Mucosa of rectum (tissue), 2 donors: ENCODE measurements around the gene ATP1A3.
A peak's percentile ranks its signal among the peaks of the same experiment; 100 is the strongest.
"Not testable (repeated sequence)": the region's sequence is repeated elsewhere in the genome, so short reads cannot be mapped to it uniquely, and the experiment has no call there.

Experiments
- H3K27ac ChIP-seq, 2 donors: one replicate each; pipeline ENCODE4 v1.7.0; 2013; ENCODE audit warnings: inconsistent platforms in 2 of 2, low read depth in 2 of 2, low read length in 2 of 2
- H3K27me3 ChIP-seq, 2 donors: one replicate each; pipeline ENCODE4 v1.7.0; 2013; ENCODE audit warnings: low read length in 2 of 2; ENCODE audit not compliant: control insufficient read depth in 2 of 2, insufficient read depth in 2 of 2
- H3K36me3 ChIP-seq, 2 donors: one replicate each; pipeline ENCODE4 v1.7.0; 2013; ENCODE audit warnings: low read length in 2 of 2; ENCODE audit not compliant: control insufficient read depth in 2 of 2, insufficient read depth in 2 of 2
- H3K4me1 ChIP-seq, 2 donors: one replicate each; pipeline ENCODE4 v1.7.0; 2013; ENCODE audit warnings: low read length in 2 of 2, mild to moderate bottlenecking in 1 of 2; ENCODE audit not compliant: control insufficient read depth in 2 of 2, insufficient read depth in 2 of 2
- H3K4me3 ChIP-seq, 2 donors: one replicate each; pipeline ENCODE4 v1.7.0; 2013; ENCODE audit warnings: low read length in 2 of 2
- H3K9ac ChIP-seq, 2 donors: one replicate each; pipeline ENCODE4 v1.7.0; 2013; ENCODE audit warnings: low read length in 2 of 2, low read depth in 1 of 2, mild to moderate bottlenecking in 1 of 2
- H3K9me3 ChIP-seq, 2 donors: one replicate each; pipeline ENCODE4 v1.7.0; 2013; ENCODE audit warnings: low read length in 2 of 2; ENCODE audit not compliant: control insufficient read depth in 2 of 2
- donor health status: healthy.
- donor health status: Normal muscosa, but diverticular disease.

The ATP1A3 gene

DNA sequence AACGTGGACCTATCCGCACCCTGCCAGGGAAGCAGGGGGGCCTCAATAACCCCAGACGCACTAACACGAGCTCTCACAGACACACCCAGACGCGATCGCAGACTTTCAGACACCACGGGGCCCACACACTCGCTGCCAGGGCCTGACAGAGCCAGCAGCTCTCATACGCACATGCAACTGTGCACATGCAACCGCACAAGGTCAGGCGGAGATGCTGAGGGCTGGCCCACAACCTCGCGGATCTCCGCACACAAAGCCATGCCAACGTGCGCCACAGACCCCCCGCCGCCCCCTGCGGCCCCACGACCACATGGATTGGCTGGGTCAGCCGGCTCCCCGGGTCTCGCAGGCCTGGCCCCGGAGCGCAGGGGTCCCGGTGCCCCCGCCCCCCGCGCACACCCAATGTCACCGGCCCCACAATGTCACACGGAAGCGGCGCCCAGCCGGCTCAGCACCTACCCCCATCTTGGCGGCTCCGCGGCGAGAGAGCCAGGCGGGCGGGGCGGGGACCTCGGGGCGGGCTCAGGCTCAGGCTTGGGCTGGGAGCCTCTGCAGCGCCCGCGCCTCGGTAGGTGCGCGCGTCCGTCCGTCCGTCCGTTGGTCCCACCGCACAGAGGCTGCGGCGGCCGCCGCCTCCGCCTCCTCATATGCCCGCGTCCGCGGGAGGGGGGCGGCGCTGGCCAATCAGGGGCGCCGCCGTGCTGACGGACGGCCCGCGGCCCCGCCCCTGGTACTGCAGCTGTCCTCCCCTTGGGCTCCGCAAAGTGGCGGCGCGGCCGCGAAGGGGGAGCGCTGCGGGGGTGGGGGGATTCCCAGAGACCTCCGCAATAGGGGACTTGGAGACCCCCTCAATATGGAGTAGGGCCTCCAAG lies at the start of gene ATP1A3:
TSS of gene ATP1A3 (minus strand) at position 619 of the 872 bp plus-strand sequence. CDS start at position 465, 154 bp downstream.
- H3K9ac ChIP-seq = no peak within 1 kb of the TSS
- peaks cover 33 to 43% of the 10 kb centered on the region in 2 donors for H3K27me3 ChIP-seq
- H3K36me3 ChIP-seq = no peaks in the 10 kb centered on the region
- H3K4me3 ChIP-seq = peak within 1 kb of the TSS; percentile 16 to 60
- no peaks in the 10 kb centered on the region for H3K9me3 ChIP-seq
- H3K4me1 ChIP-seq = peaks cover 0 to 4% of the 10 kb centered on the region in 2 donors
- no peak within 1 kb of the TSS for H3K27ac ChIP-seq

DNA sequence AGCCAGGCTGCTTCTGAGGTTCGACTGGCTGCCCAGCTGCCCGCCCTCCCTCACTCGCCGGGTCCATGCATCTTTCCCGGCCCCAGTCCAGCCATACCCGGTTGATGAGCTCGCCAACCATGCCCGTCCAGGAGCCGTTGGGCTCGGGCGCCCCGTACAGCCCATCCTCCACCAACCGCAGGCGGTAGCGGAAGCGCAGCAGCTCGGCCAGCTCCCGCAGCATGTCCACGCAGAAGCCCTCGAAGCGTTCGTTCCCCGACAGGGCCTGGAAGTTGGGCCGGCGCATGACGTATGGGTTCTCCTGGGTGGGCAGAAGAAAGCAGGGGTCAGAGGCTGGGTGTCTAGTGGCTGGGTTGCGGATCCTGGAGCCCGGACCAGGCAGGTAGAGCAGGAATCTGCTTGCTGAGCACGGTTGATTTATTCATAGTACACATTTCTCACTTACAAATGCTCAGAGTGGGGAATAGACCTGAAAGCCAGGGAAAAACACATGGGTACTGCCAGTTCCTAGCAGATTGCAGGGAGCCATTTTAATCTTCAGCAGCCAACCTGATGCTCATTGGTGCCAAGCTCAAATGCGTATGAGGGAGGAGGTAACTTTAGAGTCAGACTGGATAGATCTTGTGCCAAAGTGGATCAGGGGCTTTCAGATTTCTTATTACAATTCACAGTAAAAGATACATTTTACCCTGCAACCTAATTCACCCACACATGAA lies 48.6 kb upstream of the ATP1A3 start:
- H3K36me3 ChIP-seq = no peaks in the 10 kb centered on the region
- no peak overlapping the region for H3K27ac ChIP-seq
- H3K4me1 ChIP-seq = no peaks in the 10 kb centered on the region
- no peaks in the 10 kb centered on the region for H3K9me3 ChIP-seq
- H3K9ac ChIP-seq = no peak overlapping the region
- H3K27me3 ChIP-seq = no peaks in the 10 kb centered on the region
- no peak overlapping the region for H3K4me3 ChIP-seq

DNA sequence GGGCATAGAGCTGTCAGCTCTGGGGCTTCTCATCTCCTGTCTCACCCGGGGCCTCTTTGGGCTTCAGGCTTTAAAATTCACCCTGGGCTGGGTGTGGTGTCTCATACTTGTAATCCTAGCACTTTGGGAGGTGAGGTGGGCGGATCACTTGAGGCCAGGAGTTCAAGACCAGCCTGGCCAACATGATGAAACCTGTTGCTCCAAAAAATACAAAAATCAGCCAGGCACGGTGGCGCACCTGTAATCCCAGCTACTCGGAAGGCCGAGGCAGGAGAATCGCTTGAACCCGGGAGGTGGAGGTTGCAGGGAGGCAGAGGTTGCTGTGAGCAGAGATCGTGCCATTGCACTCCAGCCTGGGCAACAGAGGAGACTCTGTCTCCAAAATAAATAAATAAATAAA lies 46.5 kb upstream of the ATP1A3 start:
- H3K4me1 ChIP-seq, H3K9ac ChIP-seq, H3K4me3 ChIP-seq, H3K27ac ChIP-seq, H3K36me3 ChIP-seq, H3K9me3 ChIP-seq, H3K27me3 ChIP-seq: not testable (repeated sequence)

DNA sequence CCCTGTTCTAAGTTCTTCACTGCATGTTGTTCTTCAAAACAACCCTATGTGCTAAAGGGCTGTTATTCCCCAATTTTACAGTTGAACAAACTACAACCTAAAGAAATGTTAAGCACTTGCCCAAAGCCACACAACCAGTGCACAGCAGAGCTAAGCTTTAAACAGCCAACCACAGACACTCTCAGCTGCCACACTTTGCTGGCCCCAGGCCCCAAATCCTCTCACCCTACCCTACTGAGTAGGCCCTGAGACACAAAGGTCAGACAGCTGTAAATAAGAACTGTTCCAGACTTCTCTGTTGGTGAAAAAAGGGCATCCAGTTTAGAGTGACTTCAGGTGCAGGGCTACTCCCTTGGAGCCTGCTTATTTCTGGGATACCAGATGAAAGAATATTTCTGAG lies 46.0 kb upstream of the ATP1A3 start:
- Histone ChIP-seq H3K4me1 (no peaks in the 10 kb centered on the region), H3K27ac (no peak overlapping the region), H3K9ac (no peak overlapping the region), H3K27me3 (no peaks in the 10 kb centered on the region), H3K9me3 (no peaks in the 10 kb centered on the region), H3K36me3 (no peaks in the 10 kb centered on the region), H3K4me3 (no peak overlapping the region)

DNA sequence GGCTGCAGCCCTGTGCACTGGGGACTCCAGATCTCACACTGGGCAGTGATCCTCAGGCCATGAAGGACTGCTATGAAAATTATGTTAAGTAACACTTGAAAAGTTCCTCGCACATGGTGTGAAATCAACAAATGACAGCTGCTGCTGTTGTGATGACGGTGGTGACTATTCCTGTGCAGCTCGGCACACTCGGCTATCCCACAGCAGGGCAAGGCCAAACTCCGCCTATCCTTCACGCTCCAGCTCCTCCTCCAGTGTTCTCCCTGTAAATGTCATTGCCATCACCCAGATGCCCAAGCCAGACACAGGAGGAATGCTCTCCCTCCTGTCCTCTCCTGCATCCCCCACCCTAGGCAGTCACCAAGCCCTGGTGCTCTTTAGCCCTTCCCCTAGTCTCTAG lies 44.6 kb upstream of the ATP1A3 start:
- Histone ChIP-seq H3K27me3 (no peaks in the 10 kb centered on the region), H3K9me3 (no peaks in the 10 kb centered on the region), H3K27ac (no peak overlapping the region), H3K4me3 (no peak overlapping the region), H3K9ac (no peak overlapping the region), H3K4me1 (no peaks in the 10 kb centered on the region), H3K36me3 (no peaks in the 10 kb centered on the region)

DNA sequence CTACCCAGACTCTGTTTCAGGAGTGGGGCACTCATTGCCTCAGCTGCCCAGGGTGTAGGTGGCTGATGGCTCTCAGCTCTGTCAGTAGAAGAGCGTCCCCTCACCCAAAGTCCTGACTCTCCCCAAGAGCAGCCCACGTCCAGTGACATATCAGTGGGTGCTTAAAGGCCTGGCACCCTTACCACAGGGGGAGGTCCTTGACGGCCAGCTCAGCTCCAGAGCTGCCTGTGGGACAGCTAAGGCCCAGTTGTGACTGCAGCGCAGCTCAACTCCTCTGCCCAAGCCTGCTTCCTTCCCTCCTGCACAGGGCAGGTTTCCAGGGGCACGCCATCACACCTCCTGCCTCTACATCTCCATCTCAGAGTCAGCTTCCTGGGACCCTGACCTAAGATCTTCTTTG lies 43.6 kb upstream of the ATP1A3 start:
- no peak overlapping the region for H3K4me3 ChIP-seq
- H3K9me3 ChIP-seq = no peaks in the 10 kb centered on the region
- no peaks in the 10 kb centered on the region for H3K36me3 ChIP-seq
- H3K27me3 ChIP-seq = no peaks in the 10 kb centered on the region
- no peak overlapping the region for H3K27ac ChIP-seq
- H3K9ac ChIP-seq = no peak overlapping the region
- H3K4me1 ChIP-seq = no peaks in the 10 kb centered on the region

DNA sequence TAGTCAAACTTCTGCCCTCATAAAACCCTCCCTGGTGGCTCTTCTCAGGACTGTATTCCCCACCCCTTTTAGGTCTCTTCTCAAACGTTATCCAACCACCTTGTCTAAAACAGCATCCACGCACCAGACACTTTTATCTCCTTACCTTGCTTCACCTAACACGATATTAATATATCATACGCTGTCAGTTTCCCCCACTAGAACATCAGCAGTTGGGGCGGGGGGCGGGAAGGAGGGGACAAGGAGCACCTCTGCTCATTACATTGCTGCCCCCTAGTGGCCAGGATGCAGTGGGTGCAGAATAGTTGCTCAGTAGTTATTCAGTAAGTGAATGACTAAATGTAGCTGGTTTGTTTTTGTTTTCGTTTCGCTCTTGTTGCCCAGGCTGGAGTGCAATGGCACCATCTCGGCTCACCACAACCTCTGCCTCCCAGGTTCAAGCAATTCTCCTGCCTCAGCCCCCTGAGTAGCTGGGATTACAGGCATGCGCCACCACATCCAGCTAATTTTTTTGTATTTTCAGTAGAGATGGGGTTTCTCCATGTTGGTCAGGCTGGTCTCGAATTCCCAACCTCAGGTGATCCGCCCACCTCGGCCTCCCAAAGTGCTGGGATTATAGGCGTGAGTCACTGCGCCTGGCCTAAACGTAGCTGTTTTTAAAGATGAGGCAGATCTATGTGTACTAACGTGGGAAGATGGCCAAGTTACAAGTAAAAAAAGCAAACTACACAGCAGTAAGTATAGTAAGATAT lies 40.8 kb upstream of the ATP1A3 start:
- H3K4me3 ChIP-seq, H3K36me3 ChIP-seq, H3K9me3 ChIP-seq, H3K27ac ChIP-seq, H3K9ac ChIP-seq, H3K4me1 ChIP-seq, H3K27me3 ChIP-seq: not testable (repeated sequence)

DNA sequence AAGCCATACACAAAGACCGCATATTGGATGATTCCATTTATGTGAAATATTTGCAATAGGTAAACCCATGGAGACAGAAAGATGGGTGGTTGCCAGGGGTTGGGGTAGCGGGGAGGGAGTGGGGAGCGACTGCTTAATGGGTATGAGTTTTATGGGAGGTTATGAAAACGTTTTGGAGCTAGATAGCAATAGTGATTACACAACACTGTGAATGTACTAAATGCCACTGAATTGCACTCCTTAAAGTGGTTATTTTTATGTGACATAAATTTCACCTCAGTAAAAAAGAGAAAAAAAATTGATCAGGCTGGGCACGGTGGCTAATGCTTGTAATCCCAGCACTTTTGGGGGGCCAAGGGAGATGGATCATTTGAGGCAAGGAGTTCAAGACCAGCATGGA lies 39.4 kb upstream of the ATP1A3 start:
- no peak overlapping the region for H3K9ac ChIP-seq
- H3K27me3 ChIP-seq = no peaks in the 10 kb centered on the region
- no peak overlapping the region for H3K4me3 ChIP-seq
- H3K4me1 ChIP-seq = no peaks in the 10 kb centered on the region
- no peaks in the 10 kb centered on the region for H3K36me3 ChIP-seq
- H3K27ac ChIP-seq = no peak overlapping the region
- H3K9me3 ChIP-seq = no peaks in the 10 kb centered on the region

DNA sequence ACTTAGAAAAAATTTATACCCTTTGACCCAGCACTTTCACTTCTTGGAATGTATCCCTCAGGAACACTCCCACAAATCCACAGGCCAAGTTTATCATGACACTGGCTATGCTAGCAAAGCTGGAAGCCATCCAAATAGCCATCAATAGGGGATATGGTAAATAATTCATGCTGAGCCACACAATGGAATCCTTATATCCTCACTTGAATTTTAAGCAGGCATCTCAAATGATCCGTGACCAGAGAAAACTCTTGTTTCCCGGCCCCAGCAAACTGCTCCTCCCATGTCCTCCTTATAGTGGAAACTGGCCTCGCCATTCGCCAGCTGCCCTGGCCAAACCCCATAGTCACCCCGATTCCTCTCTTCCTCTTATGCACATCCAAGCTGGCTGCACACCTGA lies 38.4 kb upstream of the ATP1A3 start:
- H3K9ac ChIP-seq = no peak overlapping the region
- H3K4me1 ChIP-seq = no peaks in the 10 kb centered on the region
- no peak overlapping the region for H3K4me3 ChIP-seq
- H3K9me3 ChIP-seq = no peaks in the 10 kb centered on the region
- H3K27ac ChIP-seq = no peak overlapping the region
- H3K27me3 ChIP-seq = no peaks in the 10 kb centered on the region
- no peaks in the 10 kb centered on the region for H3K36me3 ChIP-seq
